Measurements from ENCODE around the gene TEAD1.

Gene TEAD1

DNA sequence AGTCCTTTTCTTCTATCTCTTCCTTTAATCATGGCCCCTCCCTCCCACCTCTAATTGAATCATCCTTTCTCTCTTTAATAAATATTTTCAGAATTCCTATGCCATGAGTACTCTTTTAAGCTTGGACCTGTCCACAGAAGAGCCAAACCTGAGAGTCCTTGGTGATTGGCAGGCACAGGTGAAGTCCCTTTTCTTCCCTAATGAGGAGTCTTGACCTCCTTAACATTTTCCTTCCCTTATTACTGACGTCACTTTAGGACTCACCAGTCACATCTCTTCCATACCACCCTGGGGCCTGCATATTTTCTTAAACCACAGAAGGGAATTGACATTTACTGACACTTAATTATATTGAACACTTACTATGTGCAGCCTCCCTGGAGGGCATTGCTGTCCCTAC lies 293.9 kb downstream of the TEAD1 start:
- in situ Hi-C loops (cut with HindIII; ENCODE audit: low sequenced_read_pairs) = no loop called here
- TF ChIP-seq CTCF (IDR thresholded peaks at IDR 0.05; ENCODE audit: low read depth, low read length, missing control alignments) = no peak
- no peak for DNase-seq (ENCODE audit: low read depth)
- no peak overlapping the region for H3K4me3 ChIP-seq (ENCODE audit: low read depth, low read length)

DNA sequence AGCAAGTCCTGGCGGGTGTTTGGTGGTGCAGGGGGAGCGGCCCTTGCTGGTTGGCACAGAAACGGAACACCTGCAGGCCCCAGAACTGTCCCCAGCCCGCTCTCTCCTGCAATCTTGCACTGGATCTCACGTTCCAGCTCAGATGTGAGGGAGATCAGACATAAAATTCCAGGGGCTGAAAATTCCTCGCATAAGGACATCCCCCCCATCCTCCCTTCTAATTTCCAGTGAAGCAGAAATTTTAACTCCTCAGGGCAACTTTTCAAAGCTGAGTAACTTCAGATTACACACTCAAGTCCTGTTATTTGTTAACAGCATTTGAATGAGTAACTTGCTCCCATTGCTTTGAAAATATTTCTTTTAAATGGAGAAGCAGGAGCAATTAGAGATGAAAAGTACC lies 294.6 kb downstream of the TEAD1 start:
- no peak for DNase-seq (ENCODE audit: low read depth)
- in situ Hi-C loops (cut with HindIII; ENCODE audit: low sequenced_read_pairs) = no loop called here
- no peak overlapping the region for H3K4me3 ChIP-seq (ENCODE audit: low read depth, low read length)
- TF ChIP-seq CTCF (IDR thresholded peaks at IDR 0.05; ENCODE audit: low read depth, low read length, missing control alignments) = no peak

GRCh38 chr11:12971955-12972354 lies 297.7 kb downstream of the TEAD1 start:
- in situ Hi-C loops (cut with HindIII; ENCODE audit: low sequenced_read_pairs) = no loop called here
- TF ChIP-seq CTCF (IDR thresholded peaks at IDR 0.05; ENCODE audit: low read depth, low read length, missing control alignments) = no peak
- no peak for DNase-seq (ENCODE audit: low read depth)

GRCh38 chr11:12973528-12974181 lies 299.4 kb downstream of the TEAD1 start:
- DNase-seq (ENCODE audit: low read depth) = no peak
- in situ Hi-C loops (cut with HindIII; ENCODE audit: low sequenced_read_pairs) = no loop called here
- no peak overlapping the region for H3K4me3 ChIP-seq (ENCODE audit: low read depth, low read length)
- TF ChIP-seq CTCF (IDR thresholded peaks at IDR 0.05; ENCODE audit: low read depth, low read length, missing control alignments) = no peak

More at GRCh38 chr11:12971955-12972354, 297.7 kb downstream of the TEAD1 start:
- no peak overlapping the region for H3K4me3 ChIP-seq (ENCODE audit: low read depth, low read length)

DNA sequence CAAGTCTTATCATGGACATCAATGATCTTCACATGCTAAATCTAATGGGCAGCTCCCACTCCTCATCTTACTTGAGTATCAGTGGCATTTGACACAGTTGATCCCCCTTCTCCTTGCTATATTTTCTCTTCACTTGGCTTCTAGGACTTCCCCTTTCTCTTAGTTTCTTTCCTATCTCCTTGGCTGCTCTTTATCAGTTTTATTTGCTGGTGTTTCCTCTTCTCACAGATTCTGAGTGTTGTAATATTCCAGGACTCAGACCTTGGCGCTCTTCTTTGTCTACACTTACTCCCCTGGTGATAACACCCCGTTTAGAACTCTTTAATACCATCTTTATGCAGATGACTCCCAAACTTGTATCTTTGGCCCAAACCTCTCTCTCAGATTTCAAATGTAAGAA lies 301.0 kb downstream of the TEAD1 start:
- in situ Hi-C loops (cut with HindIII; ENCODE audit: low sequenced_read_pairs) = loop anchor here (25.0 kb wide), 1 partner anchor 187 kb away; no protein-coding TSS in a partner anchor
- H3K4me3 ChIP-seq (ENCODE audit: low read depth, low read length) = no peak overlapping the region
- DNase-seq (ENCODE audit: low read depth) = no peak
- TF ChIP-seq CTCF (IDR thresholded peaks at IDR 0.05; ENCODE audit: low read depth, low read length, missing control alignments) = no peak

DNA sequence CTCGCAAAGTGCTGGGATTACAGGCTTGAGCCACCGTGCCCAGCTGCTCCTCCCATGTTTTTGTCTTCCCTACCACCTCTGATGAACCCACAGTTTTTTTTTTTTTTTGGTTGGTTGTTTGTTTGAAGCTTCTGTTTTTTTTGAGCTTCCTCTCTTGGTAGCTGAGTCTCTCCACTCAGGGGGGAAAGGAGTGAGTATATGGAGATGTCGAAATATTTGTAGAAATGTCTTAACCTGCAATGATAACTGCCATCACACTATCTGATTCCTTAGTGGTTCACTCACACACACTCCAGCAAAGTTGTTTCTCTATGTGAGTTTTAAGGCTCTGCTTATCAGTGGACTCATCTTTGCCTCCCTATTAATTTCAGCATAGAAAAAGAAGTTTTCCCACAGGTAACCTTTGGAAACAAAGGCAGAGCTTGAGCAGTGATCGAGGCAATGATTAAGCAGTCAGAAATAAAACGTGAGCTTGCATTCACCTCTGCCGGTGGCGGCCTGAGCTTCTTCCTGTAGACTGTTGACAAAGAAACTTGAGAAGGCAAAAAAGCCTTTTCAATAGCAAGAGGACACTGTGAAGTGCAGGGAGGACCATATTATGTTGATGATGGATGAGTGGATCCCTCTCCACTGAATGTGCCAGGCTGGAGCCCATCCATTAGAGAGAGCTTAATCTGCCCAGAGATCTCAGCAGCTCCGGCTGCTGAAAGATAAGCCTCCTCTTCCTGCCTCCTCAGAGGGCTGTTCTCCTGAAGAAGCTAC lies 305.9 kb downstream of the TEAD1 start:
- no peak for TF ChIP-seq CTCF (IDR thresholded peaks at IDR 0.05; ENCODE audit: low read depth, low read length, missing control alignments)
- in situ Hi-C loops (cut with HindIII; ENCODE audit: low sequenced_read_pairs) = loop anchor here (25.0 kb wide), 1 partner anchor 182 kb away; no protein-coding TSS in a partner anchor
- H3K4me3 ChIP-seq (ENCODE audit: low read depth, low read length) = no peak overlapping the region
- no peak for DNase-seq (ENCODE audit: low read depth)

All from astrocyte of the cerebellum (primary cell).